Measurements from ENCODE around the gene UGT2B15. TPM values are rescaled to one million over a fixed set of nuclear protein-coding genes. Genes with fewer than 3 reads are reported as not detected.

The UGT2B15 gene
- total and polyA plus RNA-seq, 10 of the 15 experiments (the other 5 are each of a cell fraction or from before 2014, with no cell fraction given), result not detected

DNA sequence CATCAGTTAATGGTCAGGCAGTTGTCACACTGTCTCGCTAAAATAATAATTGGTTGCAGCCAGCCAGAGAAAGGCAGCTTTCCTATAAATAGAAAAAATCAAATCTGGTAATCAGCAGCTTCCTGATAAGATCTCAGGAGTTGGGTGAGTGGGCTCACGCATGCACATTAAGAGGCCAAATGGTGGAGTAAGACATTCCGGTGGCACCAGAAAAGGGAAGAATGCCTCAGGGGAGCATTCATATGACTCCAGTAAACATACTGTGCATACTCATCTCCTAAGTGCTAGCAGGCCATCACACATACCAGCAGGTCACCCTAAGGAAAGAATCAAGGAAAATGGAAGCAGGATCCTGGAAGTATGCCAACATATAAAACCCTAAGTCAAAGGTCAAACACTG is 40.1 kb downstream of the UGT2B15 start:
- no peaks in the 10 kb centered on the region for H3K4me1 ChIP-seq (ENCODE audit: control insufficient read depth, insufficient read depth, low read length)
- ChIA-PET RAD21 (ENCODE audit: unreplicated experiment) (no interaction called here), SMC1A (ENCODE audit: uncharacterized antibody, unreplicated experiment) (interaction anchor here (1.1 to 1.6 kb wide), 2 partner anchors 8 to 88 kb away, joined by 4 to 5 read pairs; no protein-coding TSS in a partner anchor), CTCF (interaction anchor here (1.4 kb wide), 1 partner anchor 131 kb away, joined by 9 read pairs; no protein-coding TSS in a partner anchor), POLR2A (no interaction called here)
- FAIRE-seq (no peak), ATAC-seq (no peak), DNase-seq (ENCODE audit: low read depth, low spot score) (no peak)
- H3K27me3 ChIP-seq (replicated peaks in 1 of 2; ENCODE audit: control insufficient read depth in 2 of 2, insufficient read depth in 2 of 2, low read length in 1 of 2), result no peaks in the 10 kb centered on the region
- intact Hi-C loops (cut with micrococcal nuclease; ENCODE audit: unreplicated experiment), result loop anchor here (10.0 kb wide), 2 partner anchors 54 to 126 kb away; no protein-coding TSS in a partner anchor
- BruUV-seq (replicated peaks), result no TSS peak
- no peaks in the 10 kb centered on the region for H4K20me1 ChIP-seq (ENCODE audit: control insufficient read depth, insufficient read depth)
- H2AFZ ChIP-seq (ENCODE audit: control insufficient read depth, low read depth, low read length), result no peak overlapping the region
- no peak overlapping the region for H3K9ac ChIP-seq (ENCODE audit: control insufficient read depth, insufficient read depth, low read length)
- no peak overlapping the region for H3K4me2 ChIP-seq (ENCODE audit: control insufficient read depth, insufficient read depth)
- H3K79me2 ChIP-seq (ENCODE audit: control insufficient read depth, insufficient read depth, low read length), result no peaks in the 10 kb centered on the region
- in situ Hi-C loops (cut with MboI), result loop anchor here (25.0 kb wide), 4 partner anchors 118 to 1207 kb away; partner anchors contain the start of gene CENPC
- H3K4me3 ChIP-seq, result no peak overlapping the region
- no peaks in the 10 kb centered on the region for H3K9me3 ChIP-seq (replicated peaks; ENCODE audit: control insufficient read depth, insufficient read depth, low read length)
- H3K27ac ChIP-seq (ENCODE audit: control insufficient read depth, insufficient read depth), result no peak overlapping the region
- no peaks in the 10 kb centered on the region for H3K36me3 ChIP-seq (ENCODE audit: control insufficient read depth in 2 of 2, insufficient read depth in 2 of 2, low read length in 1 of 2)
- 74% methylated on average over 3 of the region's 3 CpGs for WGBS (ENCODE audit: insufficient coverage, insufficient replicate concordance, low lambda C conversion rate, missing lambda C conversion rate)
- TF ChIP-seq NBN (IDR thresholded peaks at IDR 0.05) (no peak), MEF2A (IDR thresholded peaks at IDR 0.05; ENCODE audit: insufficient read depth, low read depth, low read length) (no peak), SMAD1 (IDR thresholded peaks at IDR 0.05; ENCODE audit: low read depth, partially characterized antibody) (no peak), KDM1A (IDR thresholded peaks at IDR 0.05; ENCODE audit: borderline replicate concordance) (no peak), MYB (IDR thresholded peaks at IDR 0.05; ENCODE audit: borderline replicate concordance, low read depth, low read length) (no peak), MTA3 (IDR thresholded peaks at IDR 0.05; ENCODE audit: borderline replicate concordance, low read length) (no peak), ZNF217 (IDR thresholded peaks at IDR 0.05) (no peak)
- TF ChIP-seq, protein P1, sequence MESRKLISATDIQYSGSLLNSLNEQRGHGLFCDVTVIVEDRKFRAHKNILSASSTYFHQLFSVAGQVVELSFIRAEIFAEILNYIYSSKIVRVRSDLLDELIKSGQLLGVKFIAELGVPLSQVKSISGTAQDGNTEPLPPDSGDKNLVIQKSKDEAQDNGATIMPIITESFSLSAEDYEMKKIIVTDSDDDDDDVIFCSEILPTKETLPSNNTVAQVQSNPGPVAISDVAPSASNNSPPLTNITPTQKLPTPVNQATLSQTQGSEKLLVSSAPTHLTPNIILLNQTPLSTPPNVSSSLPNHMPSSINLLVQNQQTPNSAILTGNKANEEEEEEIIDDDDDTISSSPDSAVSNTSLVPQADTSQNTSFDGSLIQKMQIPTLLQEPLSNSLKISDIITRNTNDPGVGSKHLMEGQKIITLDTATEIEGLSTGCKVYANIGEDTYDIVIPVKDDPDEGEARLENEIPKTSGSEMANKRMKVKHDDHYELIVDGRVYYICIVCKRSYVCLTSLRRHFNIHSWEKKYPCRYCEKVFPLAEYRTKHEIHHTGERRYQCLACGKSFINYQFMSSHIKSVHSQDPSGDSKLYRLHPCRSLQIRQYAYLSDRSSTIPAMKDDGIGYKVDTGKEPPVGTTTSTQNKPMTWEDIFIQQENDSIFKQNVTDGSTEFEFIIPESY (IDR thresholded peaks at IDR 0.05), result no peak
- TF ChIP-seq, protein P2, sequence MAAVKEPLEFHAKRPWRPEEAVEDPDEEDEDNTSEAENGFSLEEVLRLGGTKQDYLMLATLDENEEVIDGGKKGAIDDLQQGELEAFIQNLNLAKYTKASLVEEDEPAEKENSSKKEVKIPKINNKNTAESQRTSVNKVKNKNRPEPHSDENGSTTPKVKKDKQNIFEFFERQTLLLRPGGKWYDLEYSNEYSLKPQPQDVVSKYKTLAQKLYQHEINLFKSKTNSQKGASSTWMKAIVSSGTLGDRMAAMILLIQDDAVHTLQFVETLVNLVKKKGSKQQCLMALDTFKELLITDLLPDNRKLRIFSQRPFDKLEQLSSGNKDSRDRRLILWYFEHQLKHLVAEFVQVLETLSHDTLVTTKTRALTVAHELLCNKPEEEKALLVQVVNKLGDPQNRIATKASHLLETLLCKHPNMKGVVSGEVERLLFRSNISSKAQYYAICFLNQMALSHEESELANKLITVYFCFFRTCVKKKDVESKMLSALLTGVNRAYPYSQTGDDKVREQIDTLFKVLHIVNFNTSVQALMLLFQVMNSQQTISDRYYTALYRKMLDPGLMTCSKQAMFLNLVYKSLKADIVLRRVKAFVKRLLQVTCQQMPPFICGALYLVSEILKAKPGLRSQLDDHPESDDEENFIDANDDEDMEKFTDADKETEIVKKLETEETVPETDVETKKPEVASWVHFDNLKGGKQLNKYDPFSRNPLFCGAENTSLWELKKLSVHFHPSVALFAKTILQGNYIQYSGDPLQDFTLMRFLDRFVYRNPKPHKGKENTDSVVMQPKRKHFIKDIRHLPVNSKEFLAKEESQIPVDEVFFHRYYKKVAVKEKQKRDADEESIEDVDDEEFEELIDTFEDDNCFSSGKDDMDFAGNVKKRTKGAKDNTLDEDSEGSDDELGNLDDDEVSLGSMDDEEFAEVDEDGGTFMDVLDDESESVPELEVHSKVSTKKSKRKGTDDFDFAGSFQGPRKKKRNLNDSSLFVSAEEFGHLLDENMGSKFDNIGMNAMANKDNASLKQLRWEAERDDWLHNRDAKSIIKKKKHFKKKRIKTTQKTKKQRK (IDR thresholded peaks at IDR 0.05; ENCODE audit: low read depth, low read length), result no peak
- TF ChIP-seq, protein P3, sequence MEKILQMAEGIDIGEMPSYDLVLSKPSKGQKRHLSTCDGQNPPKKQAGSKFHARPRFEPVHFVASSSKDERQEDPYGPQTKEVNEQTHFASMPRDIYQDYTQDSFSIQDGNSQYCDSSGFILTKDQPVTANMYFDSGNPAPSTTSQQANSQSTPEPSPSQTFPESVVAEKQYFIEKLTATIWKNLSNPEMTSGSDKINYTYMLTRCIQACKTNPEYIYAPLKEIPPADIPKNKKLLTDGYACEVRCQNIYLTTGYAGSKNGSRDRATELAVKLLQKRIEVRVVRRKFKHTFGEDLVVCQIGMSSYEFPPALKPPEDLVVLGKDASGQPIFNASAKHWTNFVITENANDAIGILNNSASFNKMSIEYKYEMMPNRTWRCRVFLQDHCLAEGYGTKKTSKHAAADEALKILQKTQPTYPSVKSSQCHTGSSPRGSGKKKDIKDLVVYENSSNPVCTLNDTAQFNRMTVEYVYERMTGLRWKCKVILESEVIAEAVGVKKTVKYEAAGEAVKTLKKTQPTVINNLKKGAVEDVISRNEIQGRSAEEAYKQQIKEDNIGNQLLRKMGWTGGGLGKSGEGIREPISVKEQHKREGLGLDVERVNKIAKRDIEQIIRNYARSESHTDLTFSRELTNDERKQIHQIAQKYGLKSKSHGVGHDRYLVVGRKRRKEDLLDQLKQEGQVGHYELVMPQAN (conservative IDR thresholded peaks at IDR 0.05), result no peak
- TF ChIP-seq, protein P4, sequence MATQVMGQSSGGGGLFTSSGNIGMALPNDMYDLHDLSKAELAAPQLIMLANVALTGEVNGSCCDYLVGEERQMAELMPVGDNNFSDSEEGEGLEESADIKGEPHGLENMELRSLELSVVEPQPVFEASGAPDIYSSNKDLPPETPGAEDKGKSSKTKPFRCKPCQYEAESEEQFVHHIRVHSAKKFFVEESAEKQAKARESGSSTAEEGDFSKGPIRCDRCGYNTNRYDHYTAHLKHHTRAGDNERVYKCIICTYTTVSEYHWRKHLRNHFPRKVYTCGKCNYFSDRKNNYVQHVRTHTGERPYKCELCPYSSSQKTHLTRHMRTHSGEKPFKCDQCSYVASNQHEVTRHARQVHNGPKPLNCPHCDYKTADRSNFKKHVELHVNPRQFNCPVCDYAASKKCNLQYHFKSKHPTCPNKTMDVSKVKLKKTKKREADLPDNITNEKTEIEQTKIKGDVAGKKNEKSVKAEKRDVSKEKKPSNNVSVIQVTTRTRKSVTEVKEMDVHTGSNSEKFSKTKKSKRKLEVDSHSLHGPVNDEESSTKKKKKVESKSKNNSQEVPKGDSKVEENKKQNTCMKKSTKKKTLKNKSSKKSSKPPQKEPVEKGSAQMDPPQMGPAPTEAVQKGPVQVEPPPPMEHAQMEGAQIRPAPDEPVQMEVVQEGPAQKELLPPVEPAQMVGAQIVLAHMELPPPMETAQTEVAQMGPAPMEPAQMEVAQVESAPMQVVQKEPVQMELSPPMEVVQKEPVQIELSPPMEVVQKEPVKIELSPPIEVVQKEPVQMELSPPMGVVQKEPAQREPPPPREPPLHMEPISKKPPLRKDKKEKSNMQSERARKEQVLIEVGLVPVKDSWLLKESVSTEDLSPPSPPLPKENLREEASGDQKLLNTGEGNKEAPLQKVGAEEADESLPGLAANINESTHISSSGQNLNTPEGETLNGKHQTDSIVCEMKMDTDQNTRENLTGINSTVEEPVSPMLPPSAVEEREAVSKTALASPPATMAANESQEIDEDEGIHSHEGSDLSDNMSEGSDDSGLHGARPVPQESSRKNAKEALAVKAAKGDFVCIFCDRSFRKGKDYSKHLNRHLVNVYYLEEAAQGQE (IDR thresholded peaks at IDR 0.05; ENCODE audit: low read depth, low read length), result no peak
- TF ChIP-seq, protein P5, sequence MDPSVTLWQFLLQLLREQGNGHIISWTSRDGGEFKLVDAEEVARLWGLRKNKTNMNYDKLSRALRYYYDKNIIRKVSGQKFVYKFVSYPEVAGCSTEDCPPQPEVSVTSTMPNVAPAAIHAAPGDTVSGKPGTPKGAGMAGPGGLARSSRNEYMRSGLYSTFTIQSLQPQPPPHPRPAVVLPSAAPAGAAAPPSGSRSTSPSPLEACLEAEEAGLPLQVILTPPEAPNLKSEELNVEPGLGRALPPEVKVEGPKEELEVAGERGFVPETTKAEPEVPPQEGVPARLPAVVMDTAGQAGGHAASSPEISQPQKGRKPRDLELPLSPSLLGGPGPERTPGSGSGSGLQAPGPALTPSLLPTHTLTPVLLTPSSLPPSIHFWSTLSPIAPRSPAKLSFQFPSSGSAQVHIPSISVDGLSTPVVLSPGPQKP (IDR thresholded peaks at IDR 0.05; ENCODE audit: low read depth, low read length), result no peak
